ENCODE measurements around the gene LTBP3. TPM values are rescaled to one million over a fixed set of nuclear protein-coding genes. Genes with fewer than 3 reads are reported as not detected.

LTBP3 gene
- total and polyA plus RNA-seq, 2 of the 13 experiments (the other 11 are each of a cell fraction or from before 2014, with no cell fraction given) = 12.2 to 68.1 TPM

GRCh38 chr11:65498977-65499712 is 59.0 kb downstream of the LTBP3 start, which contains the start of gene MALAT1 (continued):
- TF ChIP-seq, protein P1, sequence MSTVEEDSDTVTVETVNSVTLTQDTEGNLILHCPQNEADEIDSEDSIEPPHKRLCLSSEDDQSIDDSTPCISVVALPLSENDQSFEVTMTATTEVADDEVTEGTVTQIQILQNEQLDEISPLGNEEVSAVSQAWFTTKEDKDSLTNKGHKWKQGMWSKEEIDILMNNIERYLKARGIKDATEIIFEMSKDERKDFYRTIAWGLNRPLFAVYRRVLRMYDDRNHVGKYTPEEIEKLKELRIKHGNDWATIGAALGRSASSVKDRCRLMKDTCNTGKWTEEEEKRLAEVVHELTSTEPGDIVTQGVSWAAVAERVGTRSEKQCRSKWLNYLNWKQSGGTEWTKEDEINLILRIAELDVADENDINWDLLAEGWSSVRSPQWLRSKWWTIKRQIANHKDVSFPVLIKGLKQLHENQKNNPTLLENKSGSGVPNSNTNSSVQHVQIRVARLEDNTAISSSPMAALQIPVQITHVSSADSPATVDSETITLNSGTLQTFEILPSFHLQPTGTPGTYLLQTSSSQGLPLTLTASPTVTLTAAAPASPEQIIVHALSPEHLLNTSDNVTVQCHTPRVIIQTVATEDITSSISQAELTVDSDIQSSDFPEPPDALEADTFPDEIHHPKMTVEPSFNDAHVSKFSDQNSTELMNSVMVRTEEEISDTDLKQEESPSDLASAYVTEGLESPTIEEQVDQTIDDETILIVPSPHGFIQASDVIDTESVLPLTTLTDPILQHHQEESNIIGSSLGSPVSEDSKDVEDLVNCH (CRISPR knock-in tag; IDR thresholded peaks at IDR 0.05) = no peak
- TF ChIP-seq ZSCAN22 (CRISPR knock-in tag; IDR thresholded peaks at IDR 0.05) (no peak), ZNF777 (CRISPR knock-in tag; IDR thresholded peaks at IDR 0.05) (no peak), ZNF839 (CRISPR knock-in tag; IDR thresholded peaks at IDR 0.05; ENCODE audit: borderline replicate concordance) (no peak), RCOR2 (CRISPR knock-in tag; IDR thresholded peaks at IDR 0.05) (peak; percentile 59; the same call in 1 of the 2 replicates), PRPF4 (IDR thresholded peaks at IDR 0.05; ENCODE audit: low read depth, low read length, poor library complexity, severe bottlenecking) (peak; percentile 89), POLR2G (IDR thresholded peaks at IDR 0.05; ENCODE audit: low read depth, low read length) (peak; percentile 100), SIX1 (CRISPR knock-in tag; IDR thresholded peaks at IDR 0.05; ENCODE audit: borderline replicate concordance) (peak; percentile 62; the same call in 1 of the 2 replicates), HHEX (CRISPR knock-in tag; IDR thresholded peaks at IDR 0.05) (no peak), ISL2 (CRISPR knock-in tag; IDR thresholded peaks at IDR 0.05) (peak; percentile 40; the same call in 1 of the 2 replicates), ZNF576 (CRISPR knock-in tag; IDR thresholded peaks at IDR 0.05) (no peak), U2AF2 (IDR thresholded peaks at IDR 0.05; ENCODE audit: low read depth, low read length) (no peak), RXRA (CRISPR knock-in tag; IDR thresholded peaks at IDR 0.05) (peak; percentile 35; the same call in 1 of the 2 replicates), ZNF121 (CRISPR knock-in tag; IDR thresholded peaks at IDR 0.05) (no peak), NFKBIZ (CRISPR knock-in tag; IDR thresholded peaks at IDR 0.05) (peak; percentile 81; the same call in 1 of the 2 replicates), ZNF704 (CRISPR knock-in tag; IDR thresholded peaks at IDR 0.05; ENCODE audit: borderline replicate concordance) (no peak), ZNF549 (CRISPR knock-in tag; IDR thresholded peaks at IDR 0.05) (no peak), BORCS8-MEF2B (CRISPR knock-in tag; IDR thresholded peaks at IDR 0.05) (0 out of 2 replicates have a peak, but pooled peaks have one; percentile 50), ZNF747 (CRISPR knock-in tag; IDR thresholded peaks at IDR 0.05; ENCODE audit: borderline replicate concordance) (no peak), XRCC5 (optimal IDR thresholded peaks at IDR 0.05; ENCODE audit: low read length) (peak; percentile 70), ZNF44 (CRISPR knock-in tag; IDR thresholded peaks at IDR 0.05) (peak; percentile 65; the same call in 1 of the 2 replicates), ZNF776 (CRISPR knock-in tag; IDR thresholded peaks at IDR 0.05) (no peak)
